Stimulated activated CD4-positive, alpha-beta T cell treated with anti-CD3 and anti-CD28 coated beads, Interleukin-4, amount 100 ng/mL, for 48 hours (primary cell): ENCODE data around the gene SLC16A12.

Experiments
- DNase-seq, 2 donors: peaks; one replicate each; pipeline ENCODE4 v3.0.0-alpha.2; 2020; ENCODE audit warnings: low read depth in 2 of 2

SLC16A12 gene

DNA sequence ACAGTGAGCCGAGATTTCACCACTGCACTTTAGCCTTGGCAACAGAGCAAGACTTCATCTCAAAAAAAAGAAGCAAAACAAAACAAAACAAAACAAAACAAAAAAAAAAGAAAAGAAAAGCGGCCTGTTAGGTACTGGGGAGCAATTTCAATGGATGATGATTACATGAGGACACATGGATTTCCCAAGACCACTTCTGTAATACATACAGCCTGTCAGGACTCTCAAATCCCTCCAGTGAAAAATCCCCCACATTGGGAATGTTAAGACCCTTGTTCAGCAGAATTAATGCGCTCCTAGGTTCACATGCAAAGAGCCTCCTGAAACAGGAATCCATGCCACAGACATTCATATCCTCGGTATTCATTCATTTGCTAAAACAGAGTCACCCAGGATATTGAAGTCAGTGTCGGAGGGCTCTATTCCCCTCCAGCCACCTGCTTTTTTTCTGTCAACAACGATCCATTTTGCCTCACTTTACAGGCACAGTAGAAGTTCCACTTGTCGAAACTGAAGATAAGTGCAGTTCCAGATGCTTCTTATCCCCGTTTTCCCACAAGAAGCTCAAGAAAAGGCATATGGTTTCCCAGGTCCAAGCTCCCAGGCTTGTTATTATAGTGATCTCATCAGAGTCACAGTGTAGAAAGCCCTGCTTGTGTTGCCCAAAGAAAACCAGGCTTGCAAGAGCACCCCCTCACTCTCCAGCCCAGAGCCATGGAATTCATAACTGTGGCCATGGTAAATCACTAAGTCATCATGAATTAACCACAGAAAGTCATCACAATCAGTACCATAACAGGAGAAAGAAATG, 20.2 kb downstream of the SLC16A12 start:
- DNase-seq = no peak

DNA sequence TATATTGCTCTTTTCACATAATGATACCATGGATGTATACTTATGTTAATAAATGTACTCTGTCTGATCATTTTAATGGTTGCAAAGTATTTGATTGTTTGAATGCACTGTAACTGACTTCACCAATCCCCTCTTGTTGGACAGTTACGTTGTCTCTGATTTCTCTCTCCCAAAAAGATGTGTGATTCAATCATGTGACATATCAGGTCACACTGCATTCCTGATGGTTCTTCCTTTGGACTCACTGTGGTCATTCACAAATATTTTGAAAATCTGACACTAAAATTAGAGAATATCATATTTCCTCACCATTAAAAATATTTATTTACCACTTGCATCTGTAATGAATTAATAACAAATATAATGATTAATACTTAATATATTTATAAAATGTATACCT, 22.2 kb downstream of the SLC16A12 start:
- no peak for DNase-seq

DNA sequence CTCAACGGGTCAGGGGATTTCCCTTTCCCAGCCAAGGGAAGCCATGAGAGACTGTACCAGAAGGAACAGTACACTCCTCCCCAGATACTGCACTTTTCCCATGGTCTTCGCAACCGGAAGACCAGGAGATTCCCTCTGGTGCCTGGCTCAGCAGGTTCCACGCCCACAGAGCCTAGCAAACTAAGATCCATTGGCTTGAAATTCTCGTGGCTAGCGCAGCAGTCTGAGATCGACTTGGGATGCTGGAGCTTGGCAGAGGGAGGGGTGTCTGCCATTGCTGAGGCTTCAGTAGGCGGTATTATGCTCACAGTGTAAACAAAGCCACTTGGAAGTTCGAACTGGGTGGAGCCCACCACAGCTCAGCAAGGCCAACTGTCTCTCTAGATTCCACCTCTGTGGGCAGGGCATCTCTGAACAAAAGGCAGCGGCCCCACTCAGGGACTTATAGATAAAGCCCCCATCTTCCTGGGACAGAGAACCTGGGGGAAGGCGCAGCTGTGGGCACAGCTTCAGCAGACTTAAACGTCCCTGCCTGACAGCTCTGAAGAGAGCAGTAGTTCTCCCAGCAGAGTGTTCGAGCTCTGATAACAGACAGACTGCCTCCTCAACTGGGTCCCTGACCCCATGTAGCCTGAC, 29.6 kb downstream of the SLC16A12 start:
- DNase-seq = no peak

DNA sequence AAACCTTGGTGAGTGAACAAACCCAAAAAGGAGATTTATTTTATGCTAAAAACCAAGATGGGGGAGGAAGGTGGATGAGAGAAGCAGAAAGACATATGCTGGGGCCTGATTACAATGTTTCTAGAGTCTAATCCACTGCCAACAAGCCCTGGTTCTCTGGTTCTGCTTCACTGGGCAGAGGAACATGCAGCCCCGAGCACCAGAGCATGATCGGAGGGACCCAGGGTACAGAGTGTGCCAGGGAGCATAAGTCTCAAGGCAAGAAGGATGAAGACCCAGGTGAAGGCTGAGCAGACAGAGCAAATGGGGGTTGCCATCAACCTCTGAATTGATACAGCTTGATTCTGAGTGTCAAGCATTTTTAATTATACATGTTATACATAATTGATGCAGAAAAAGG, 30.7 kb downstream of the SLC16A12 start:
- DNase-seq = no peak

DNA sequence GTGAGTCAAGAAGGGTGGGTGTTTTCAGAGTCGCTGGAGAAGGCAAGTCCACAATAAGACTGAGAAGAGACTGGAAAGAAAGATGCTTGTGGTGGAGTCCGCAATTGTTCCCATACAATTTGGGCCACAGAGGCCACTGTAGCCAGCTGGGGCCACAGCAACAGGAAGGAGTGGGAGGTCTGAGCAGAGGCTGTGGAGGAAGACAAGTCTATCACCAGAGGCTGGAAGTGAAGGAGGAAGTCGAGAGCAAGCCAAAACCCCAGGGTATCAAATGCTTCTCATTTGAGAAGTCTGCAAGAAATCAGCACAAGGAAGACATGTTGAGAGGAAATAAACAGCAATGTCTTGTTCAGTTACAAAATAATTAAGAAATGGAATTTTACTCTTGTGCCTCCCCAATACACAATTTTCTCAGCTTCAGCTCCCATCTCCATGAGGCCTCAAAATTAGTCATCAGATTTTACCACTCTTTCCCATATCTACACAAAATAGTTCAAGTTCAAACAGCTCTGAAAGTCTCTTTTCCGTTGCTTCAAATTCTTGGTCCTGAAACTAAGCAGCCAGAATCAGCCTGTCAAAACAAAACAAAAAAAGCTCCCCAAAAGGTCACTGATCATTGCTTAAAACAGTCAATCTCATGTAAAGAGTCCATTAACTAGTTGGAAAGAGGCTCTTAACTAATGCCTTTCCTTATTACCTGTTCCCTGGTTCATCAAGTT, 31.6 kb downstream of the SLC16A12 start:
- DNase-seq = no peak

DNA sequence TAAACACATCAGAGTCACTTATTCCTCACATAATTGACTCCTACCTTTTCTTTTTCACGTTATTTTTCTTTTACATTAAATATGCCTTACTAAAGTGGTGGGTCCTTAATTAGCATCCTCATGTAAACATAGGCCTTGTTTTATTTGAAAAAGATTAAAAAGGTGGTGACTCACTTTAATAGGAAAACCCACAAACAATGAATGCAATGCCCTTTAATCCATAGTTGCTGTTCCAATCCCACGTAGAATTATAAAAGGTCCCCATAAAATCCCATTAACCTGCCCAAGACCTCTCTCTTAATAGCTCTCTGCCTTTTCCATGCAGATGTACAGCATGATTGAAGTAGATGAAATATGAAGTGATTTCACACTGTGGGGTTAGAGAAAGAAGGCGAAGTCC, 32.2 kb downstream of the SLC16A12 start:
- no peak for DNase-seq

DNA sequence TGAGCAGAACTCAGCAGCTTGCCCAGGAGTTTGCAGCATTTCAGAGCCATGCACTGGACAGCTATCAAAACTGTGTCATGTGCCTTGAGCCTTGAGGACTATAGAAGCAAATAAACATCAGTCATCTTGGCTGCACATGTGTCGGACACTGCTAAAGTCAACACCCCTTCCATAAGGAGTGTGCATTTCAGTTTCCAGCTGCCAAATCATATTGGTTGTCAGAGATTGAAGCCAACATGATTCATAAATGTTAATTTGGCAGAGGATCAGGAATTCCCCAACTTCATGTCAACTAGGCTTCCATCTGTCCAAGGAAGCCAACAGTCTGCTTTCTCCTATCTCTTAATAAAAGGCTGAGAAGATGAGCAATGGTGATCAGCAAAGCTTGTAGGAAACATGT, 32.8 kb downstream of the SLC16A12 start:
- no peak for DNase-seq

DNA sequence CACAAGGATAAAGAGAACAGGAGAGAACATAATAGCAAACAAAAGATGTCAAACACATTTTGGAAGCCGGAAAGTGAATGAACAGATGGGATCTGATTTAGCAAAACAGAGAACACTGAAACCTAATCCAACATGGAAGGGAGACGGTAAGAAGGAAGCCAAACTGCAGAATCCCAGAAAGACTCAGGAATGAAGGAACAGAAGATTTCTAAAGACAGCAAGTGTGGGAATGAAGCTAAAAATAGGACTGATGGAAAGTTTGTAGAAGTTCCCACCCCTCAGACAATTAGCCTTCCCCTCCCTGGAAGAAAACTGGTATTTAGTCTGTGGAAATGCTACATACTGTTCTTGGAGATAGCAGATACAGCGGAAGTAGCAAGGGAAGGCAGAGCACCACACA, 40.8 kb downstream of the SLC16A12 start:
- no peak for DNase-seq

DNA sequence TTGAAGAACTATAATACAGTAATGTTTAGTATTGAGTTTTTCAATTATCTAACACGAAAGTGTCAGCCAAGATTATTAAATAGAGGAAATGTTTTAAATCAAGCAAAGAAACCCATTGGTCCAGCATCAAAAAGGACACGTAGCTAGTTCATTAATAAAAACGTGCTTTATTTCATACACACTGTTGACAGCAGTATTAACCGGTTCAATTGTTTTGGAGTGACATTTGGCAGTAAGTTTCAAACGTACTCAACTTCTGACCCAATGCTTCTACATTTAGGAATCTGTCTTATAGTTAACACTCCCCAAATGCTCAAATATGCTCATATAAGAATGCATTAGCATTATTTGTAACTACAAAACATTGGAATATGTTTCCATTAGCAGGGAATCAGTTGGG, 41.3 kb downstream of the SLC16A12 start:
- DNase-seq = no peak

DNA sequence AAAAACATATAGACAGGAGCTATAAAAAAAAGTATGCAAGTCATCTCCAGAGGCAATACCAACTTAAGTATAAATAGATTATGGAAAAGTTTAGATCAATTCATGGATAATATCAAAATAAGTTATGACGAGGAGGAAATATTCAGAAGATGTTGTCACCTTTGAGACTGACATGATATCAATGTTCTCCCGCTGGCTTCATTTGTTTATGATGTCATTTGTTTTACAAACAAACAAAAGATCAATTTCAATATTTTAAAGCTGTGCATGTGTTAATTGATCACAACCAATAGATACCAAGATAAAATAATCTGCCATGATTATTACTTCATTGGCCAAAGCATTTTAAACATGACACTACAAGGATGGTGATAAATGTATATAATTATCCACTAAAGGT, 43.5 kb downstream of the SLC16A12 start:
- DNase-seq = no peak

DNA sequence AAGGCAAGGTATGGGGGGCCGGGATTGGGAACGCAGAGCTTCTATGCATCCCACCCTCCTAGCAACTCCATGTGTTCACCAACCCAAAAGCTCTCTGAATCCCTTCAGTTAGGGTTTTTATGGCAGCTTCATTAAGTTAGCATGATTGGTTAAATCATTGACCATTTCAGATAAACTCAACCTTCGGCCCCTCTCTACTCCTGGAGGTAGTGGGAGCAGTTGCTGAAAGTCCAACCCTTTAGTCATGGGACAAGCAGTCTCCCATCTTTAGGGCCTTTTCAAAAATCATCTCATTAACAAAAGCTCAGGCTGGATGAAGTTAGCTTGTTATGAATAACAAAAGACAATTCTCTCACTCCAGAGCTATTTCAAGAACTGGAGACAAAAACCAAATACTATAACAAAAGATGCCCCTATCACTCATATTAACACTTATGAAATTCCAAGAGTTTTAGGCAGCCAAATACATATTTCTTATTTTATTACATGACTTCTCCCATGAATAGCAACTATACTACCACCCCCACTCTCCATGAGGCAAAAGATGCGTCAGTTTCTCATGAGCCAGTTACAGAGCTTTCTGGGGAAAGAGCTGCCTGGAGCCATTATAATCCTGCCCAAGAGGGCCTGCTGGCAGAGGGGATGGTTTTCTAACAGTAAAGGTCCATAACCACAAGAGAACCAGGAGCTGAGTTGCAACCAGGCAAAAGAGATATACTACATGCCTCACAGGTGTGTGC, 44.6 kb downstream of the SLC16A12 start:
- no peak for DNase-seq

DNA sequence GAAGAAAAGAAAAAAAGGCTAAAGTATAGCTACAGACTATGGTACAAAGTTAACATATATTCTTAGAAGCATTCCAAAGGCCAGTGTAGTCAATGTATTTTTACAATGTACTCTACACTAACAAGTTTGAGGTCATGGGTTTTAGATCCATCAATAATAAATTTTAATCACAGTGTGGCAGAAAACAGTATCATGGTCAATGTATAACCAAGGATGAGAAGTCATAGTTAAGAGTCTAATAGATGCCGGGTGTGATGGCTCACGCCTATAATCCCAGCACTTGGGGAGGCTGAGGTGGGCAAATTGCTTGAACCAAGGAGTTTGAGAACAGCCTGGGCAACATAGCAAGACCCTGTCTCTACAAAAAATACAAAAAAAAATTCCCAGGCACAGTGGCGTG, 53.1 kb downstream of the SLC16A12 start:
- no peak for DNase-seq

DNA sequence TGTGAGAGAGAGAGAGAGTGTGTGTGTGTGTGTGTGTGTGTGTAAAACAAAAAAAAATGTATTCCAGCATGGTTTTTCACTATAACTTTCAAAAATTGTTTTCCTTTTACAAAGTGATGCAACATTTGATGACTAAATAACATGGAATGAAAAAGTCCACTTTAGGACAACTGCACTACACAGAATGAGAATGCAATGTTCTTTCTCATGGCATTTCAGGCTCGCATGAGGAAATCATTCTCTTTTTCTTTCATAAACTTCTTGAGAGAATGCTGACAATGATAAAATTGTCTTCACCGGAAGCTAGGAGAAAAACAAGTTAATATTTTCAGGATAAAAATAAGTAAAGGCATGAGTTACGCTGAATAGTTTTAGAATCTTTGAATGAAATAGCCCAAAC, 53.7 kb downstream of the SLC16A12 start:
- DNase-seq = no peak

DNA sequence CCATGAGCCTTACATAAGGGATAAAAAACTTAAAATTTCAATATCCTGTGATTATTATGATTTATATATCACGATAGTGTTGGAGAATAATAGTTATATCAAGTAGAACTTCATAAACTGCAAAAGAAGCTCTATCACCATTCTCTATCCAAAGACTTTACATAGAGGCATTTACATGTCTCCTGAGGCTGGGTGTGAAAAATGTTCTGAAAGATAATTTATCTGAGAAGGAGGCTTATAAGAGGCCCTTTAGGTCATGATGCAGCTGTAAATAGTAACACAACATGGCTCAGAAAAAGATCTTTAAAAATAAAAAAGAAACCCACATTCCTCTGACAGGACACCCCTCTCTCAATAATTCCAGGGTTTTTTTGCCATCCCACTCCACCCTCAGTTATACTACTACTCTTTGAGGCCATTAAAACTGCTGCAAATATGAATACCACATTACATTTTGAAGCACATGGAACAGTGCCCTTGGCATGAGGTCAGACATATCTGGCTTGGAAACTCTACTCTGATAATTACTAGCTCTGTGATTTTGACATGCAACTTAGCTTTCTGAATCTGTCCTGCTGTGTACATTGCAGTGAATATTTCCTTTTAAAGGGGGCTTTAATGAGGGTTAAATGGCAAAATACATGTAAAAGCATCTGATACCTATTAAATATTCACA, 55.5 kb downstream of the SLC16A12 start:
- no peak for DNase-seq

DNA sequence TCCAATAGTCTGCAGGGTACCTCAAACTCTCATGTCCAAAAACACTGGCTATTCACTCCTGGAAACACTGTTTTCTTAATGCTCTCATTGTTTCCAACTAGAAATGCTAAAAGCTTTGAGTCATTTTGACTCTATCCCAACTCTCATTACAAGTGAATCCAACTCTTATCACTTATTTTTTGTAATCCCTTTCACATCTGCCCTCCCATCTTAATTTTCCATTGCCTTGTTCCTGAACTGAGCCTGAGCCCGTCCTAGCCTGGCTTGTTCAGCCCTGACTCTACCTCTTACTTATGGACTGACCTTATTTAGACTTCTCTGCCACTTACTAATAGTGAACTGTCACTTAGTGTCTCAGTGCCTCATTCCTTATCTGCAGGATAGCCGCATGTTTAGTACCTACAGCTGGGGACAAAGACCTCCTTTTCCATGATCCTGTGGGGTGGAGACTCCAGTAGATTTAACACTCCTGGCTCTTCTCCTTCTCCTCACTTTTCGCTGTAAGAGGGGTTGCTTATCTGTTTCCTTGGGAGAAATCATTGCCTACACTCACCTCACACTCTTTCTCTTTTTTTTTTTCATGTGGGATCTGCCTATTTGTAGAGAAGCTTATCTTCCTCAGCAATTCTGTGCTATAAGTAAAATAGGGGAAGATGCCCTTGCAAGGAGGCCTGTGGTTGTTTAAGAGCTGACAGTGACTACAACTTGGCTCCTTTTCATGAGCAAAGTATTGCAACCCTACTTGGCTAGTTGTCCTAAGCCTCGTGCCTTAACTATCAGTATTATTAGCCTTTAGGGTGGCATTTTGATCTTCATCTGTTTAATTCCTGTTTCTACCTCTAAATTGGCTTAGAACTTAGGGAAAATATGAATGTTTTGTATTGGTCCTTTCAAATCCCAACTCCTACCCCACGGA, 56.4 kb downstream of the SLC16A12 start:
- DNase-seq = no peak

DNA sequence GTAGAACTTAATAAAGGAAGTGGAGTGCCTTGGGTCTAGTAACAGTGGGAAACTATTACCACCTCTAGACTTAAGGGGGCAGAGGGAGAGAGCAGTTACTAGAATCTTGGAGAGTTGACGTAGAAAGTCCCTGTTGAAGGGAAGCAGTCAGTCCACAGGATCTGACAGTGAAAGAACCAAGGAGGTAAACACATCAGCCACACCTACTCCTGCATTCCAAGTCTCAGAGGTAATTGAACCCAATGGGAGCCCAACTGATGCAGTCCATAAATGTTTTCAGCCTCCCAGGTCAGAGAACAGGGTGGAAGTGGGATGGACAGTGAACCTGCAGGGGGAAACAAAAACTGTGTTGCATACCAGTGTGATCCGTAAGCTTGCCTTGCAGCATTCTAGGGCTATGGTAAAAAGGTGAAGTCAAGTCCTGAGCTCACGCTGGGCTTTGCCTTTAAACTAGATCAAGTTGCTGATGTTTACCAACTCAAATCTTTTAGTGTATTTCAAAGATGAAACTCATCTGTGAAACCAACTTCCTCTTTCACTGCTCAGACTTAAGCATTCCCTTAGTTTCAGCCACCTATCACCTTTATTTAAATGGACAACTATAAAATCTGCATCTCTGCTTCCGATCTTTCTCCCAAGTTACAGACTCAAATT, 57.2 kb downstream of the SLC16A12 start:
- DNase-seq = no peak

DNA sequence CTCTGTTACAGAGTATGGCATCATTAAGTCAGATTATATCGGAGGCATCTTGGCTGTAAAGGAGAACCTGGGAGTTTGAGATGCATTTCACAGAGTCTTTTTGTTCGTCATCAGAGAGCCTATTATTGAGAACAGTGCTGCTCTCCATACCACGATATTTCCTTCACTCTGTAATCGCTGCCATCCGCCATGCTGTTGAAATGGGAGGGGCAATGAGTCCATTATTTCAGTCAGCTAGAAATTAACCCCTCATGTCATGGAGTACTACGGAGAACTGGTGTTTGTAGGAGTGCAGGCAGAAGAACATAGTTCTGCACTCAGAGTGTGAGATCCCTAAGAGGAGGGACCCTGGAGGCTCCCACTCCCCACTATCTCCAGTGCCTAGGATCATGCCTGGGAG, 59.2 kb downstream of the SLC16A12 start:
- no peak for DNase-seq

DNA sequence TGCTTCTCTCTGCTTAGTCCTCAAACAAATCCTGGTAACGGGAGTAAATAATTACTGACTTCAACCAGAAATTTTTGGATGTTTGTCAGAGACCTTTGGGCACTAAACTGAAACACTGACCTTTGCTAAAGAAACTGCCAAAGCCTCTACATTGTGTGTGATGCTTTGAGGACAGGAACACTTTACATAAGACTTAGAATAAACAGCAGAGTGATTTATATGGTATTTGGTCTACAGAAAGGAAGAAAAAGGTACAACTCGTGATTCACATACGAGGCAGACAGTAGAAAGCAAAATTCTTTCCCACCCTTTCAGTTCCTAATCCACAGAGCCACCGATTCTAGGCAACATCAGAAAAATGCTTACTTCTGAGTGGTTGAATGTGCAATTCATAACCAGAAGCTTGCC, 59.8 kb downstream of the SLC16A12 start:
- no peak for DNase-seq

DNA sequence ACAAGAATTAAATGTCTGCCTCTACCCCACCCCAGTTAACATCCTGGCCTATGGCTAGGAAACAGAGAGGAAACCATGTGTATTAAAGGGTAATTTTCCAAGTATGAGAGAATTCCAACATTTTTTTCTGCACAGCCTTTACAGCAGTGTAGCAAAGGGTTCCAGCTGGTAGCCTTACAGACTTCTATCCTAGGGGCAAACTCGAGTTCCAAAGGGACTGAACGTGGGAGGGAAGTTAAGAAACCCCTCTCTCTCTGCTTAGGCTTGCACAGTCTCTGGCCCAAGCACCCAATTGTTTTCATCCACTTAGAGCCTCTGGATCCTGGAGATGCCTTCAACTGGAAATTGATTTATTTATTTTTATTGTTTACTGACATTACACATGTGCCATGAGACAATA, 60.3 kb downstream of the SLC16A12 start:
- no peak for DNase-seq

DNA sequence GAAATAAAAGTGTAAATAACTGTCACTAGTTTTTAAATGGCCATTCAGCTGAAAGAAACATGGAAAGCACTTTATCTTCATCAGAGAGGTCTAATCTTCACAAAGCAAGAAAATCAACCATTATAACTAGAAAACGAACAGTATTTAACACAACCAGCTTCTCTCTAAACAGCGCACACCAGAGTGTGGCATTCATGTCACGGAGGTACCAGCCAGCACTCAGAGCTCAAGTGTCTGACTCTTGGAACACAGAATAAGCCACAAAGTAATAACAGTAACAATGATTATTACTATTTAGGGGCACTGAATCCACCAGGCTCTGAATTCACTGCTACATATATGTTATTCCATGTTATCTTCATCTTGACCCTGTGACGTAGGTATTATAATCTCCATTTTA, 60.9 kb downstream of the SLC16A12 start:
- DNase-seq = no peak
